ENCODE measurements around the gene DAND5.

DNA sequence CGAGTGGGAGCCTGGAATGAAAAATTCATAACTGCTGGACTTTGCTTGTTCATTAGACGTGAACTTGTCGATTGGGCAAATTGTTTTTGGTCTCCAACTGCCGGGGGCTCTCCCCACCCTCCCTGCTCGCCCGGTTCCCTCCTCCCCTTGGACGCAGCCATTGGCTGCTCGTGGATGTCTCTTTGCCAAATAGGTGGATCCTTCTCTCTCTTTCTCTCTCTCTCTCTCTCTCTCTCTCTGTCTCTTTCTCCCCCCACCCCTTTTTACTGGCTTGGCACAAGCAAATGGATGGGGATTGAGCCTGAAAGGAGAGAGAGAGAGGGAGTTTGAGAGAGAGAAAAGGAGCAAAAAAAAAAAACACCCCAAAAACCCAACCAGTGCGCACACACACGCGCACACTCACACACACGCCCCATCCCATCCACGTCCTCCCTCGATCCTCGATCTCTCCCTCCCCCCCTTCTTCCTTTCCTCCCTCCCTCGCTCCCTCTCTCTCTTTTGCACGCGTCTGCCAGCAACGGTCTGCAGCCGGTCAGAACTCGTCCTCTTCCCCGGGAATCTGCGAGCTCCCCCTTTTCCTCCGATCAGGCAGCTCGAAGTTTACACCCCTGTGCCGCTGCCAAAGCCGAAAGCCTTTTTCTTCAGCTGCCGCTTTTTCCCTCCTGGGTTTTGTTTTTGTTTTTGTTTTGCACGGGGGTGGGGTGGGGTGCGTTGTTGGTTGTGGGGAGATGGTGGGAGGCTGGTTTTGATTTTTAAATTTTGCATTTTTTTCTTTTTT is 53.7 kb downstream of the DAND5 start:
- no peak for TF ChIP-seq CTCF (IDR thresholded peaks at IDR 0.05; ENCODE audit: insufficient read depth, low read depth, low read length)
- TF ChIP-seq EZH2 (IDR thresholded peaks at IDR 0.05; ENCODE audit: insufficient read depth, low read length) = peak; percentile 12

All from astrocyte (in vitro differentiated cells and primary cell).